ENCODE data around the gene ZBTB48. TPM values are rescaled to one million over a fixed set of nuclear protein-coding genes. Genes with fewer than 3 reads are reported as not detected.

Gene ZBTB48
- total RNA-seq, 2 experiments from 2014 or later = 22.4 to 32.1 TPM

DNA sequence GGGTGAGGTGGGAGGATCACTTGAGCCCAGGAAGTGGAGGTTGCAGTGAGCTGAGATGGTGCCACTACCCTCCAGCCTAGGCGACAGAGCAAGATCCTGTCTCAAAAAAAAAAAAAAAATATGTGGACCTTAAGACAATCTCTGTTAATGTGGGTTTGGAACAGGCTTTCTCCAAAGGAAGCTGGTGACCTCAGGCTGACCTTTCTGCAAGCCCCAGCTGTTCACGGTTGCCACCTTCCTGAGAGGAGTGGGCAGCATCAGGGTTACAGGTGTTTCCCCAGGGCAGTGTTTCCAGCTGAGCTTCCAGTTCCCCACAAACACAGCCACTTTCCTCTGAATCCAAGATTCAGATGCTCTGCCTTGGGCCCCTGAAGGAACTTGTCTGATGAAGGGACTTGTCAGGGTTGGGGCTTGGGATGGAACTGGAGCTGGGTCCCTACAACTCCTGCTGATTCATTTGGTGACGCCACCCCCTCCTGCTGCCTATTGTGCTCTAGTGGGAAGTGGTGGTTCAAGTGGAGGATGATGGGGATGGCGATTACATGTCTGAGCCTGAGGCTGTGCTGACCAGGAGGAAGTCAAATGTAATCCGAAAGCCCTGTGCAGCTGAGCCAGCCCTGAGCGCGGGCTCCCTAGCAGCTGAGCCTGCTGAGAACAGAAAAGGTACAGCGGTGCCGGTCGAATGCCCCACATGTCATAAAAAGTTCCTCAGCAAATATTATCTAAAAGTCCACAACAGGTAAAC lies 1.9 kb downstream of the ZBTB48 start:
- POLR2A ChIA-PET = interaction anchor here (0.8 to 6.3 kb wide), 2 partner anchors 20 to 92 kb away, joined by 3 to 59 read pairs; partner anchors contain the start of gene KLHL21
- Mint-ChIP-seq H3K4me3 (peak overlapping the region; percentile 94), H3K27me3 (no peaks in the 10 kb centered on the region), H3K4me1 (ENCODE audit: low read depth) (peaks cover 30% of the 10 kb centered on the region), H3K9me3 (no peaks in the 10 kb centered on the region), H3K27ac (peak overlapping the region; percentile 63), H3K36me3 (ENCODE audit: low read depth) (peaks cover 7% of the 10 kb centered on the region)
- ATAC-seq = no peak
- no peak for TF ChIP-seq CTCF (IDR thresholded peaks at IDR 0.05)
- CTCF ChIA-PET = interaction anchor here (0.9 to 1.1 kb wide), 2 partner anchors 18 to 29 kb away, joined by 3 read pairs; no protein-coding TSS in a partner anchor
- intact Hi-C loops (cut with micrococcal nuclease) = no loop called here
- no peak for DNase-seq

DNA sequence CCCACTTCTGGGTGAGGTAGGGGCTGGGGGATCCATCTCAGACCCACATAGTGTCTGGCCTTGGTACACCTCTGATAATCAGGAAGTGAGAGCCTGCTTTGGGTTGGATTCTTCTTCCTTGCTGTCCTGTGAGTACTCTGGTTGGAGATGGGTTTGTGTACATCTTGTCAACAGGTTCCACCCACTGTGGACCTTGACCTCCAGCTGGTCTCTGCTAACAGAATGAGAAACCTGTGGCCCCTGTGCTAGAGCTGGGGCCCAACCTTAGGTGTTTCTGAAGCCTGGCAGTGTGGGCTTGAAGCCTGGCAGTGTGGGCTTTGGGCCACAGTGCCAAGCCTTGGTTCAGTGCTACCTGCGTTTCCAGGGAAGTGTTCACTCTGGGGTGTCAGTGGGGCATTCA lies 2.6 kb downstream of the ZBTB48 start:
- TF ChIP-seq CTCF (IDR thresholded peaks at IDR 0.05) = no peak
- H3K27ac Mint-ChIP-seq = peak overlapping the region; percentile 69
- H3K9me3 Mint-ChIP-seq = no peaks in the 10 kb centered on the region
- no peak for DNase-seq
- H3K4me3 Mint-ChIP-seq = no peak overlapping the region
- POLR2A ChIA-PET = interaction anchor here (1.0 to 1.8 kb wide), 2 partner anchors 11 to 519 kb away, joined by 4 to 6 read pairs; no protein-coding TSS in a partner anchor
- H3K27me3 Mint-ChIP-seq = no peaks in the 10 kb centered on the region
- CTCF ChIA-PET = interaction anchor here (0.8 to 1.3 kb wide), 3 partner anchors 18 to 30 kb away, joined by 3 to 4 read pairs (median 3); partner anchors contain the start of gene NOL9
- peaks cover 31% of the 10 kb centered on the region for H3K4me1 Mint-ChIP-seq (ENCODE audit: low read depth)
- H3K36me3 Mint-ChIP-seq (ENCODE audit: low read depth) = peaks cover 7% of the 10 kb centered on the region
- ATAC-seq = no peak
- intact Hi-C loops (cut with micrococcal nuclease) = no loop called here

GRCh38 chr1:6584126-6585080 lies 4.6 kb downstream of the ZBTB48 start:
- POLR2A ChIA-PET = interaction anchor here (1.8 kb wide), 1 partner anchor 9 kb away, joined by 6 read pairs; no protein-coding TSS in a partner anchor
- no peak for DNase-seq
- Mint-ChIP-seq H3K27me3 (no peaks in the 10 kb centered on the region), H3K36me3 (ENCODE audit: low read depth) (peaks cover 7% of the 10 kb centered on the region), H3K4me1 (ENCODE audit: low read depth) (peaks cover 35% of the 10 kb centered on the region), H3K27ac (peak overlapping the region; percentile 1), H3K9me3 (no peaks in the 10 kb centered on the region), H3K4me3 (no peak overlapping the region)
- TF ChIP-seq CTCF (IDR thresholded peaks at IDR 0.05) = no peak
- intact Hi-C loops (cut with micrococcal nuclease) = no loop called here
- CTCF ChIA-PET = interaction anchor here (1.2 kb wide), 1 partner anchor 30 kb away, joined by 4 read pairs; the partner anchor contains the start of gene NOL9
- no peak for ATAC-seq

DNA sequence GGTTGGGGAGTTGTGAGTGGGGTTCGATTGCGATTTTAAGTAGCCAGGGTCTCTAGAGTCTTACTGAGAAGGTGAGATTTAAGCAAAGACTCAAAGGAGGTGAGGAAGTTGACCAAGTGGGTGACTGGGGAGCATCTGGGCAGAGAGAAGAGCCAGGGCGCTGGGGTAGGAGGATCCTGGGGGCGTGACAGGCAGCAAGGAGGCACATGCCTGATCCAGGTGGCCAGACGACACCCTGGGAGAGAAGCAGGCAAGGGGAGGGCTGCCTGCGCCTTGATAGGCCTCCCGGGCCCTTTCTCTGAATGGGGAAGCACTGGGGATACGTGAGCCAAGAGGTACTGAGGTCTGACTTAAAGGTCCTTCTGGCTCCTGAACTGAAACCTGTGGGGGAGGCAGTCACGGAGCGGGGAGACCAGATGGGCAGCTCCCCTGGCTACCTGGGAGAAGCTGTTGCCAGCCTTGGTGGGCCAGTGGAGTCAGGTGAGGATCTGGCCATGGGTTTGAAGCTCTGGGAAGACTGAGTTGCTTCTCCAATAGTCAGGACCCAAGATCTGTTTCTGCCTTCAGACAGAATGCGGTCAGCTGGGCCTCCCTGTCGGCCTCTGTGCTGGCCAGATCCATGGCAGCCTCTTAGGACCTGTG lies 5.4 kb downstream of the ZBTB48 start:
- no peak for TF ChIP-seq CTCF (IDR thresholded peaks at IDR 0.05)
- Mint-ChIP-seq H3K9me3 (no peaks in the 10 kb centered on the region), H3K4me3 (no peak overlapping the region), H3K4me1 (ENCODE audit: low read depth) (peaks cover 30% of the 10 kb centered on the region), H3K27ac (peak overlapping the region; percentile 1), H3K27me3 (no peaks in the 10 kb centered on the region), H3K36me3 (ENCODE audit: low read depth) (peaks cover 7% of the 10 kb centered on the region)
- ChIA-PET CTCF (no interaction called here), POLR2A (interaction anchor here (0.7 to 1.1 kb wide), 2 partner anchors 12 to 13 kb away, joined by 3 read pairs; no protein-coding TSS in a partner anchor)
- no peak for ATAC-seq
- DNase-seq = no peak
- intact Hi-C loops (cut with micrococcal nuclease) = no loop called here

Measured in activated CD8-positive, alpha-beta T cell treated with anti-CD3 and anti-CD28 coated beads for 36 hours (primary cell).